Activated CD8-positive, alpha-beta memory T cell treated with anti-CD3 and anti-CD28 coated beads, Interleukin-2, amount 50 U/mL, for 24 hours (primary cell): ENCODE results near the gene SLC35C1.

Experiments used
- DNase-seq: peaks from one replicate; pipeline ENCODE4 v3.0.0-alpha.2; 2020; ENCODE audit errors: extremely low read depth

SLC35C1 gene

GRCh38 chr11:45804761-45805304 is at the start of gene SLC35C1:
Gene SLC35C1 (plus strand): TSS chr11:45805149. CDS start chr11:45805802, 653 bp downstream.
- DNase-seq = peak; percentile 92

DNA sequence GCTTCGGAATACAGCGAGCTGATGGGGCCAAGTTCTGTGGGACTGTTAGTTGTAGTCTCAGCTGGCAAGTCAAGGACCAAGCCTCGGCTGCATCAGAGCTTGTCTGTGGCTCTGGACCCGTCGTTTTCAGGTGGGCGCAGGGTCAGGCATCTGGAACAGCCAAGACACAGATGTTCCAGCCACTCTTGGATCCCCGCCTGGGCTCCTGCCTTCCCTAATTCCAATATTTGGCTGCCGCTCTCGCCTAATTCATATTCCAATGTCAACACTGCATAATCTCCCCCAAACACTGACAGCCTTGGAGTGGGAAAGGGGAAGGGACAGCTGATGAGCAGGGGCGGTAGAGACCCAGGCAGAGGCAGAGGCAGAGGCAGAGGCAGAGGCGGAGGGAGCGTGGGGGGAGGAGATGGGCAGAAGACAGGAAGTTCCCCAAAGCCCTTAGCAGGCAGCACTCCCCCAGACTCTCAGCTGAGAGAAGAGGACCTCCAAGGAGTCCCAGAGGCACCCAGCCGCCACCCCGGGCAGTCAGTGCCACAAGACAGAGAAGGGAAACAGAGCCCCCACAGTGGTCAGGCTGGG is 49.6 kb upstream of the SLC35C1 start:
- DNase-seq = no peak

- DNase-seq = no peak
These were observed 48.5 kb upstream of the SLC35C1 start for GRCh38 chr11:45756384-45757010.

GRCh38 chr11:45757672-45758071 is 47.3 kb upstream of the SLC35C1 start:
- no peak for DNase-seq

DNA sequence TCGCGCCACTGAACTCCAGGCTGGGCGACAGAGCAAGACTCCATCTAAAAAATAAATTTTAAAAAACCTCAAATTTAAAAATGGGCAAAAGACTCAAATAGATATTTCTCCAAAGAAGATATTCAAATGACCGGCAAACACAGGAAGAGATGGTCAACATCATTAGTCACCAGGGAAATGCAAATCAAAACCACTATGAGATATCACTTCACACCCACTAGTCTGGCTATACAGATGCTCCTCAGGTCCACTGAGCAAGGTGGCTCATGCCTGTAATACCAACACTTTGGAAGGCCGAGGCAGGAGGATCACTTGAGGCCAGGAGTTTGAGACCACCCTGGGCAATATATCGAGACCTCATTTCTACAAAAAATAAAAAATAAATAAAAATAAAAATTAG is 43.3 kb upstream of the SLC35C1 start:
- no peak for DNase-seq

DNA sequence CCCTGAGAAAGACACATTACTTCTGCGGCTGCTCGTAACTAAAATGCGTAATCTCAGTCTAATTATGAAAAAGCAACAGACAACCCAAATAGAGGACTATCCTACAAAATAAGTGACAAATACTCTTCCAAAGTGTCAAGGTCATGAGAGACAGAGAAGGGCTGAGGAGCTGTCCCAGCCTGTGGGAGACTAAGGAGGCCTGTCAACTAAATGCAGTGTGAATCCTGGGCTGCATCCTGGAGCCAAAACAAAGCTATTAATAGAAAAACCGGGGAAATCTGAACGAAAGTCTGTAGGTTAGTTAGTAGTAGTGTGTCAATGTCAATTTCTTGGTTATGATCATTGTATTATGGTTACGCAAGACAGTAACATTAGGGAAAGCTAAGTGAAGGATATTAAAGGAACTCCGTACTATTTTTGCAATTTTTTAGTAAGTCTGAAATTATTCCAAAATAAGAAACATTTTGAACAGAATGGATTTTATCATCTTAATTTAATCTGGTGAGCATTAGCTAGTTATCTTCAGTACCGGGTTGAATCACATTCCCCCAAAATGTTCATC is 39.8 kb upstream of the SLC35C1 start:
- no peak for DNase-seq

- DNase-seq = no peak
These were observed 39.1 kb upstream of the SLC35C1 start for GRCh38 chr11:45765836-45766235.

GRCh38 chr11:45766469-45766868 is 38.5 kb upstream of the SLC35C1 start:
- no peak for DNase-seq

GRCh38 chr11:45768486-45768885 is 36.5 kb upstream of the SLC35C1 start:
- DNase-seq = no peak

DNA sequence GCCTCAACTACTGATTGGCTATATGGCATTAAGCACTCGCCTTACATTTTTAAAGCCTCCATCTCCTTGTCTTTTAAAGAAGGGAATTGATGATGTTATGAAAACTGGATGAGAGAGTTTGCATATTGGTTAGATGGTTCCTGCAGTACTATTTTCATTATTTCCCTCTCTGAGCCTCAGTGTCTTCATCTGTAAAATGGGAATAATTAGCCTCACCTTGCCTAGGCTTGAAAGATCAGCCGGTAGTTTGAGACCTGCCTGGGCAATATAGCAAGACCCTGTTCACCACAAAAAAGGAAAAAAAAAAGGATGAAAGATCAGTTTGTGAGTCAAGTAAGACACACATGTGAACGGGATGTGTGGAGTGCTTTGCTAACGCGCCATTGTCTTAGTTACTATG is 35.0 kb upstream of the SLC35C1 start:
- DNase-seq = no peak

- DNase-seq = peak; percentile 34
These were observed 33.8 kb upstream of the SLC35C1 start for GRCh38 chr11:45771193-45771565.

- peak; percentile 49 for DNase-seq
These were observed 33.1 kb upstream of the SLC35C1 start for GRCh38 chr11:45771566-45772448.

DNA sequence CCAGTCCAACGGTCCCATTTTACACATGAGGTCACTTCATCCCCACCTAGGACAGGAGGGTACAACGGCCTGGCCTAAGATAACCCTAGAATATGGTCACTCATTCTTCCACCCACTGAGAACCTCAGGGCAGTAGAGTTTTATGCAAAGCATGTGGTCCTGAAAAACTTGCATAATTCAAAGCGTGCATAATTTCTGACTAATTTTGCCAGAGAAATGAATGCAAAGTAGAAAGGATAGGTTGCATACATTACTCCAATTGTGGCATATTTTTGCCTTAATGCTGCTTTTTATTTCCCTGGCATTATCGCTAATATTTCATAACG is 32.5 kb upstream of the SLC35C1 start:
- DNase-seq = no peak

GRCh38 chr11:45772986-45773785 is 31.8 kb upstream of the SLC35C1 start:
- DNase-seq = no peak

GRCh38 chr11:45773786-45774655 is 30.9 kb upstream of the SLC35C1 start:
- DNase-seq = no peak

DNA sequence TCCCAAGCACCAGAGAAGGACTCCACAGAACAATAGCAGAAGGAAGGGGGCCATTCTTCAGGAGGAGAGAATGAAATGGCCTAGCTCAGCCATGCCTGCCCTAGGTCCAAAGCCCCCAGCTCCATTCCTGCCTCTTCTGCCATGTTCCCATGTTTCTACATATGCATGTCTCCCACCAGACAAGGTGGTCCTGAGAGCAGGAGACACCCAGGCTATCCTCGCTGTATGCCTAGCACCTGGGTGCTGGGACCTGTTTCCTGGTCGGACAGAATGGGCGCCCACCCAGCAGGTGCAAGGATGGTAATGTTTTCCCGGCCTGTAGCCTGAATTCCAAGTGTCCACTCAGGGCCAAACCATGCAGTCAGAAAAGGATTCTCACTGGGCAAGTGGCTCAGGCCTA is 30.2 kb upstream of the SLC35C1 start:
- DNase-seq = no peak

DNA sequence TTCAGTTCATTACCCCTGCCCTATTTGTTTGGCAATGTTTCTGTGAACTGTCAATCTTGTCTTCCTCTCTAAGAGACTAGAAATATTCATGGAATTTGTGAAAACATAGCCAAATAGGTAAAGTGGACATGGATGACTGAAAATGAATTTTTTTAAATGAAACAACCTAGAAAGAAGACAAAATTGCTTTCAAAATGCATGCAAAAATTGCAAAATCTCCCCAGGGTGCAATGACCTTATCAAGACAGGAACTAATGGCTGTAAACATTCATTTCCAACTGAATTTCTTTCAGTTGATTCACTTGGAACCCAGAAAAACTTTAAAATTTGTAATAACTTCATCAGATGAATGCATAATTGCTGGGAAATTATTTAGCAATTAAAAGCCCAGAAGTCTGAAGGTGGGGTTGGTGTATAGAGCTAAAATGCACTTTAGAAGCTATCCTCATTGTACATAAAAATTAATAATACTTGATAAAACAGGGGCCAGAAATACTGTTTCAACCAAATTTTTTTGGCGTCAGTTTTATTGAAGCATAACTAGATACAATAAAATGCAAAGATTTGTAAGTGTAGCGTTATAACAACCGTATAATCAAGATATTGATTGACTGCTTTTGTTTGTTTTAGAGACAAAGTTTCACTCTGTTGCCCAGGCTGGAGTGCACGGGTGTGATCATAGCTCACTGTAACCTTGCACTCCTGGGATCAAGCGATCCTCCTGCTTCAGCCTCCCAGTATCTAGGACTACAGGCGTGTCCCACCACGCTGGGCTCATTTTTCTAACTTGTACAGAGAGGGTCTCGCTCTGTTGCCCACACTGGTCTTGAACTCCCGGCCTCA is 27.6 kb upstream of the SLC35C1 start:
- no peak for DNase-seq

GRCh38 chr11:45778341-45778740 is 26.6 kb upstream of the SLC35C1 start:
- no peak for DNase-seq

DNA sequence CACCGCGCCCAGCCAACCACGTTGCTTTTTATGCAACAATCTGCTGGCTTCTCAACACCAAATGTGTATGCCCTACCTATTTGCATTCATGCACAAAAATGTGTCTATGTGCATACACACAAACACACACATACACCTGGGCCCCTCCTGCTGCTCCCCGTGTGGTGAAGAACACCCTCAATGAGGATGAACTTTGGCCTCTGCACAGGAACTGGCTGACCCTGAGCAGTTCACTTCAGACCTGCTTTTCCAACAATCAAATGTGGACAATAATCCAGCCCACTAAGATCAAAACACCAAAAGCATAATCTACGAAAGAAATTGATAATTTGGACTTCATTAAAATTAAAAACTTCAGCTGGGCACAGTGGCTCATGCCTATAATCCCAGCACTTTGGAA is 25.3 kb upstream of the SLC35C1 start:
- no peak for DNase-seq

- DNase-seq = no peak
These were observed 18.7 kb upstream of the SLC35C1 start for GRCh38 chr11:45786272-45786671.
